Subcutaneous abdominal adipose tissue (tissue), 5 donors: ENCODE data around the gene JADE1.
A peak's percentile ranks its signal among the peaks of the same experiment; 100 is the strongest.

Experiments
- H3K27ac ChIP-seq: one replicate; pipeline ENCODE4 v1.7.0; 2013; ENCODE audit warnings: low read depth, mild to moderate bottlenecking, inconsistent platforms, low read length, moderate library complexity
- H3K27me3 ChIP-seq, 5 donors: one replicate each; pipeline ENCODE4 v1.7.0; 2013; ENCODE audit warnings: low read length in 5 of 5, inconsistent platforms in 1 of 5; ENCODE audit not compliant: control insufficient read depth in 5 of 5, insufficient read depth in 4 of 5
- H3K36me3 ChIP-seq, 5 donors: one replicate each; pipeline ENCODE4 v1.7.0; 2013; ENCODE audit warnings: low read length in 5 of 5; ENCODE audit not compliant: control insufficient read depth in 5 of 5, insufficient read depth in 5 of 5
- H3K4me1 ChIP-seq, 5 donors: one replicate each; pipeline ENCODE4 v1.7.0; 2013; ENCODE audit warnings: low read length in 5 of 5, mild to moderate bottlenecking in 3 of 5, moderate library complexity in 1 of 5; ENCODE audit not compliant: control insufficient read depth in 5 of 5, insufficient read depth in 5 of 5
- H3K4me3 ChIP-seq, 5 donors: one replicate each; pipeline ENCODE4 v1.7.0; 2013; ENCODE audit warnings: low read length in 5 of 5, low read depth in 1 of 5
- H3K9ac ChIP-seq, 5 donors: one replicate each; pipeline ENCODE4 v1.7.0; 2013; ENCODE audit warnings: low read length in 5 of 5, mild to moderate bottlenecking in 4 of 5, moderate library complexity in 3 of 5
- H3K9me3 ChIP-seq, 5 donors: one replicate each; pipeline ENCODE4 v1.7.0; 2013; ENCODE audit warnings: low read length in 5 of 5; ENCODE audit not compliant: control insufficient read depth in 5 of 5
- donor health status: healthy.
- donor health status: healthy.
- donor health status: healthy.
- donor health status: healthy.
- donor health status: healthy.

Gene JADE1

DNA sequence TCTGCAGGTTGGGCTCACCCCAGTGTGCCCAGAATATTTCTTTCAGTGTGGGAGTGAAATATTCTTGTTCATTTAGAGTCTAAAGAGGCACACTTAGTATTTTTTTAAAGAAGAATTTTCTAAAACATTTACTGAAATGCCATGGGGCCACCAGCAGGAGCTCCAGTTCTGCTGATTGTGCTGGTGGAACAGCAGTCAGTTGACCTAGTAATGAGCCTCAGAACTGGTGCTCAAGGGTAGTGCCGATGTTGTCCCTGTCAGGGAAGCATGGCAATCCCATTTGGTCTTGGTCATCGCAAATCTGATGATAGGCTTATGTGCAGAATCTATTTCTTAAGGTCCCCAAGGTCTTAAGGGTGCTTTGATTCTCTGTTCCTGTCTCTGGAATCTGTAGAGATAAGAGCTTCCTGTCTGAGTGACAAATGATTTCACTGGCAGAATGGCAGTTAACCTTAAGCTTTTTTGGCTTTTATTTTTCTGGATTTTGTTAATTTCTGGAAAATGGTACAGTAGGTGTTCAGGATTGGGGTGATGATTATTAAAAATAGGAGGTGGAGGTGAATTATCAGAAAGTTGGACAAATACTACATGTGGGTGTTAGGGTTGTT, 31.3 kb downstream of the JADE1 start:
- no peaks in the 10 kb centered on the region for H3K27me3 ChIP-seq
- peaks cover 10 to 35% (median 27%) of the 10 kb centered on the region in 5 donors for H3K36me3 ChIP-seq
- no peaks in the 10 kb centered on the region for H3K9me3 ChIP-seq
- H3K4me3 ChIP-seq = no peak overlapping the region
- peak overlapping the region; percentile 21 for H3K27ac ChIP-seq
- peaks cover 2 to 57% (median 27%) of the 10 kb centered on the region in 5 donors for H3K4me1 ChIP-seq
- H3K9ac ChIP-seq = no peak overlapping the region

- peaks cover 10 to 41% (median 31%) of the 10 kb centered on the region in 5 donors for H3K36me3 ChIP-seq
- no peak overlapping the region for H3K4me3 ChIP-seq
- no peak overlapping the region for H3K9ac ChIP-seq
- no peaks in the 10 kb centered on the region for H3K27me3 ChIP-seq
- no peaks in the 10 kb centered on the region for H3K9me3 ChIP-seq
- peaks cover 2 to 54% (median 25%) of the 10 kb centered on the region in 5 donors for H3K4me1 ChIP-seq
- peak overlapping the region; percentile 14 for H3K27ac ChIP-seq
Observed at GRCh38 chr4:128841402-128841801, 31.9 kb downstream of the JADE1 start.

- H3K4me3 ChIP-seq = no peak overlapping the region
- H3K9me3 ChIP-seq = no peaks in the 10 kb centered on the region
- no peaks in the 10 kb centered on the region for H3K27me3 ChIP-seq
- H3K36me3 ChIP-seq = peaks cover 15 to 74% (median 62%) of the 10 kb centered on the region in 5 donors
- peaks cover 2 to 48% (median 20%) of the 10 kb centered on the region in 5 donors for H3K4me1 ChIP-seq
- peak overlapping the region; percentile 44 for H3K27ac ChIP-seq
- no peak overlapping the region for H3K9ac ChIP-seq
Observed at GRCh38 chr4:128844931-128845330, 35.4 kb downstream of the JADE1 start.

- no peaks in the 10 kb centered on the region for H3K27me3 ChIP-seq
- no peaks in the 10 kb centered on the region for H3K9me3 ChIP-seq
- peaks cover 20 to 85% (median 71%) of the 10 kb centered on the region in 5 donors for H3K36me3 ChIP-seq
Observed at GRCh38 chr4:128846063-128846462, 36.6 kb downstream of the JADE1 start.

GRCh38 chr4:128847082-128847724, 37.7 kb downstream of the JADE1 start:
- no peaks in the 10 kb centered on the region for H3K27me3 ChIP-seq
- H3K4me1 ChIP-seq = peaks cover 2 to 34% (median 20%) of the 10 kb centered on the region in 5 donors
- no peaks in the 10 kb centered on the region for H3K9me3 ChIP-seq
- no peak overlapping the region for H3K4me3 ChIP-seq
- H3K27ac ChIP-seq = peak overlapping the region; percentile 30
- H3K36me3 ChIP-seq = peaks cover 20 to 96% (median 82%) of the 10 kb centered on the region in 5 donors
- H3K9ac ChIP-seq = no peak overlapping the region

More at GRCh38 chr4:128846063-128846462, 36.6 kb downstream of the JADE1 start:
- Histone ChIP-seq H3K27ac (no peak overlapping the region), H3K9ac (no peak overlapping the region), H3K4me1 (peaks cover 2 to 41% (median 20%) of the 10 kb centered on the region in 5 donors), H3K4me3 (no peak overlapping the region)

- Histone ChIP-seq H3K27ac (peak overlapping the region; percentile 27), H3K4me1 (peaks cover under 1 to 22% (median 16%) of the 10 kb centered on the region in 5 donors), H3K36me3 (peaks cover 27 to 98% (median 86%) of the 10 kb centered on the region in 5 donors), H3K27me3 (no peaks in the 10 kb centered on the region), H3K4me3 (no peak overlapping the region), H3K9ac (peak overlapping the region in 1 of 5 donors; percentile 17), H3K9me3 (no peaks in the 10 kb centered on the region)
Observed at GRCh38 chr4:128848461-128848860, 39.0 kb downstream of the JADE1 start.

- Histone ChIP-seq H3K36me3 (peaks cover 35 to 96% (median 85%) of the 10 kb centered on the region in 5 donors), H3K4me3 (no peak overlapping the region), H3K9me3 (no peaks in the 10 kb centered on the region), H3K27ac (no peak overlapping the region), H3K4me1 (peaks cover 0 to 8% (median 0%) of the 10 kb centered on the region in 5 donors), H3K9ac (no peak overlapping the region), H3K27me3 (no peaks in the 10 kb centered on the region)
Observed at GRCh38 chr4:128850252-128850651, 40.8 kb downstream of the JADE1 start.

GRCh38 chr4:128853741-128854140, 44.2 kb downstream of the JADE1 start:
- H3K9me3 ChIP-seq = no peaks in the 10 kb centered on the region
- H3K4me1 ChIP-seq = peaks cover 0 to 2% (median under 1%) of the 10 kb centered on the region in 5 donors
- no peaks in the 10 kb centered on the region for H3K27me3 ChIP-seq
- no peak overlapping the region for H3K27ac ChIP-seq
- no peak overlapping the region for H3K9ac ChIP-seq
- peaks cover 35 to 92% (median 85%) of the 10 kb centered on the region in 5 donors for H3K36me3 ChIP-seq
- H3K4me3 ChIP-seq = no peak overlapping the region

- Histone ChIP-seq H3K27me3 (no peaks in the 10 kb centered on the region), H3K27ac (no peak overlapping the region), H3K36me3 (peaks cover 33 to 91% (median 83%) of the 10 kb centered on the region in 5 donors)
Observed at GRCh38 chr4:128854433-128854832, 44.9 kb downstream of the JADE1 start.

DNA sequence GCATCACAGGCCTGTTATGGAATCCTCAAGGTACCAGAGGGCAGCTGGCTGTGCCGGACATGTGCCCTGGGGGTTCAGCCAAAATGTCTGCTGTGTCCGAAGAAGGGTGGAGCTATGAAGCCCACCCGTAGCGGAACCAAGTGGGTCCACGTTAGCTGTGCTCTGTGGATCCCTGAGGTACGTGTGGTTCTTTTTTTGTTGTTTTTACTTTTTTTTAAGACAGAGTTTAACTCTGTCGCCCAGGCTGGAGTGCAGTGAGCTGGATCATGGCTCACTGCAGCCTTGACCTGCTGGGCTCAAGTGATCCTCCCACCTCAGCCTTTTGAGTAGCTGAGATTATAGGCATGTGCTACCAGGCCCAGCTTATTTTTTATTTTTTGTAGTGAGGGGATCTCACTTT, 46.1 kb downstream of the JADE1 start:
- no peaks in the 10 kb centered on the region for H3K27me3 ChIP-seq
- H3K9ac ChIP-seq = no peak overlapping the region
- H3K9me3 ChIP-seq = no peaks in the 10 kb centered on the region
- H3K4me3 ChIP-seq = no peak overlapping the region
- H3K27ac ChIP-seq = no peak overlapping the region
- H3K36me3 ChIP-seq = peaks cover 26 to 84% (median 81%) of the 10 kb centered on the region in 5 donors
- peaks cover 3 to 18% (median 11%) of the 10 kb centered on the region in 5 donors for H3K4me1 ChIP-seq

More at GRCh38 chr4:128854433-128854832, 44.9 kb downstream of the JADE1 start:
- Histone ChIP-seq H3K9ac (peak overlapping the region in 1 of 5 donors; percentile 11), H3K9me3 (no peaks in the 10 kb centered on the region), H3K4me3 (no peak overlapping the region), H3K4me1 (peaks cover 3 to 9% (median 7%) of the 10 kb centered on the region in 5 donors)
